Measurements from ENCODE around the gene DNAH3.

DNA sequence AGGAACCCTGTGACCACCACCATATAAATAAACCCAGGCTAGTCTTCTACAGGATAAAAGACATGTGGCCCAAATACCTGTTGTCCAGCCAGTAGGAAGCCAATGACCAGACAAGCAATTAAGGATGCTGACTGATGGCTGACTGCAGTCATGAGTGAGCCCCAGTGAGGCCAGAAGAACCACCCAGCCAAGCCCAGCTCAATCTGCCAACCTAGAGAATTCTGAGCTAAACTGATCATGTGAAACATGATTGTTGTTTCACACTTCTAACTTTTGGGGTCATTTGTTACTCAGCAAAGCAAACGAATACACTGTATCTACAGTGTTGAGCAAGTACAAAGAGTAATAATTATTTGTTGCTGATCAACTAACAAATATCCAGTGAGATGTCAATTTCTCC is 86.4 kb downstream of the DNAH3 start:
- TF ChIP-seq, protein P1, sequence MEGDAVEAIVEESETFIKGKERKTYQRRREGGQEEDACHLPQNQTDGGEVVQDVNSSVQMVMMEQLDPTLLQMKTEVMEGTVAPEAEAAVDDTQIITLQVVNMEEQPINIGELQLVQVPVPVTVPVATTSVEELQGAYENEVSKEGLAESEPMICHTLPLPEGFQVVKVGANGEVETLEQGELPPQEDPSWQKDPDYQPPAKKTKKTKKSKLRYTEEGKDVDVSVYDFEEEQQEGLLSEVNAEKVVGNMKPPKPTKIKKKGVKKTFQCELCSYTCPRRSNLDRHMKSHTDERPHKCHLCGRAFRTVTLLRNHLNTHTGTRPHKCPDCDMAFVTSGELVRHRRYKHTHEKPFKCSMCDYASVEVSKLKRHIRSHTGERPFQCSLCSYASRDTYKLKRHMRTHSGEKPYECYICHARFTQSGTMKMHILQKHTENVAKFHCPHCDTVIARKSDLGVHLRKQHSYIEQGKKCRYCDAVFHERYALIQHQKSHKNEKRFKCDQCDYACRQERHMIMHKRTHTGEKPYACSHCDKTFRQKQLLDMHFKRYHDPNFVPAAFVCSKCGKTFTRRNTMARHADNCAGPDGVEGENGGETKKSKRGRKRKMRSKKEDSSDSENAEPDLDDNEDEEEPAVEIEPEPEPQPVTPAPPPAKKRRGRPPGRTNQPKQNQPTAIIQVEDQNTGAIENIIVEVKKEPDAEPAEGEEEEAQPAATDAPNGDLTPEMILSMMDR (IDR thresholded peaks at IDR 0.05 in 2 of 3, conservative IDR thresholded peaks at IDR 0.05 in 1 of 3; ENCODE audit: borderline replicate concordance in 1 of 3, insufficient read depth in 1 of 3, low read depth in 2 of 3, low read length in 2 of 3) = no peak
- no peak for TF ChIP-seq YY1 (IDR thresholded peaks at IDR 0.05; ENCODE audit: extremely low read depth, insufficient replicate concordance, low read depth, low read length)
- TF ChIP-seq, protein P2, sequence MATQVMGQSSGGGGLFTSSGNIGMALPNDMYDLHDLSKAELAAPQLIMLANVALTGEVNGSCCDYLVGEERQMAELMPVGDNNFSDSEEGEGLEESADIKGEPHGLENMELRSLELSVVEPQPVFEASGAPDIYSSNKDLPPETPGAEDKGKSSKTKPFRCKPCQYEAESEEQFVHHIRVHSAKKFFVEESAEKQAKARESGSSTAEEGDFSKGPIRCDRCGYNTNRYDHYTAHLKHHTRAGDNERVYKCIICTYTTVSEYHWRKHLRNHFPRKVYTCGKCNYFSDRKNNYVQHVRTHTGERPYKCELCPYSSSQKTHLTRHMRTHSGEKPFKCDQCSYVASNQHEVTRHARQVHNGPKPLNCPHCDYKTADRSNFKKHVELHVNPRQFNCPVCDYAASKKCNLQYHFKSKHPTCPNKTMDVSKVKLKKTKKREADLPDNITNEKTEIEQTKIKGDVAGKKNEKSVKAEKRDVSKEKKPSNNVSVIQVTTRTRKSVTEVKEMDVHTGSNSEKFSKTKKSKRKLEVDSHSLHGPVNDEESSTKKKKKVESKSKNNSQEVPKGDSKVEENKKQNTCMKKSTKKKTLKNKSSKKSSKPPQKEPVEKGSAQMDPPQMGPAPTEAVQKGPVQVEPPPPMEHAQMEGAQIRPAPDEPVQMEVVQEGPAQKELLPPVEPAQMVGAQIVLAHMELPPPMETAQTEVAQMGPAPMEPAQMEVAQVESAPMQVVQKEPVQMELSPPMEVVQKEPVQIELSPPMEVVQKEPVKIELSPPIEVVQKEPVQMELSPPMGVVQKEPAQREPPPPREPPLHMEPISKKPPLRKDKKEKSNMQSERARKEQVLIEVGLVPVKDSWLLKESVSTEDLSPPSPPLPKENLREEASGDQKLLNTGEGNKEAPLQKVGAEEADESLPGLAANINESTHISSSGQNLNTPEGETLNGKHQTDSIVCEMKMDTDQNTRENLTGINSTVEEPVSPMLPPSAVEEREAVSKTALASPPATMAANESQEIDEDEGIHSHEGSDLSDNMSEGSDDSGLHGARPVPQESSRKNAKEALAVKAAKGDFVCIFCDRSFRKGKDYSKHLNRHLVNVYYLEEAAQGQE (IDR thresholded peaks at IDR 0.05; ENCODE audit: low read depth) = no peak
